HG02763 (cell line): Measurements from ENCODE around the gene KLHL17.
A peak's percentile ranks its signal among the peaks of the same experiment; 100 is the strongest.

Source experiments
- ATAC-seq: cut with Tn5 transposase; IDR thresholded peaks from one replicate; pipeline ENCODE4 v1.9.1; 2021; ENCODE audit warnings: mild to moderate bottlenecking, moderate library complexity; ENCODE audit not compliant: unreplicated experiment

Gene KLHL17

DNA sequence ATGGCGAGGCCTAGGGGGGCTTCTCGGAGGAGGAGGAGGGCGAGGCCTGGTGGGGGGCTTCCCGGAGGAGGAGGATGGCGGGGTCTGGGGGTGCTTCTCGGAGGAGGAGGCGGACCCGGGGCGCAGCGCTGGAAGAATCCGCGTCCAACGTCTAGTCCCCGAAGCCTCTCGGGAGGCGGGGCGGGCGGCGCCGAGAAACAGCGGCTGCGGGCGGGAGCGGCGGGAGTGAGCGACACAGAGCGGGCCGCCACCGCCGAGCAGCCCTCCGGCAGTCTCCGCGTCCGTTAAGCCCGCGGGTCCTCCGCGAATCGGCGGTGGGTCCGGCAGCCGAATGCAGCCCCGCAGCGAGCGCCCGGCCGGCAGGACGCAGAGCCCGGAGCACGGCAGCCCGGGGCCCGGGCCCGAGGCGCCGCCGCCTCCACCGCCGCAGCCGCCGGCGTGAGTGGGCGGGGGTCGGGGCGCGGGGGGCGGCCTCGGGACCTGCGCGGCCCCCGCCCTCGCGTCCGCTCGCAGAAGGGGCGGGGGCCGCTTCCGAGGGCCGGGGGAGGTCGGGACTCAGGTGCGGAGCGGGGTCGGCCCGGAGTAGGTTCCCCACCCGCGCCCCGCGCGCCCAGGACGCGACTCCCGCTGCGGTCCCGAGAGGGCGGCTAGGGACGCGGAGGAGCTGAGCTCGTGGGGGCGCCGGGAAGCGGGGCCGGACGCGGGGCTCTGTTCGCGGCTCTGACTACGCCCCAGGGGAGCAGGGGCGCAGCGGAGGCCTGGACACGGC lies at the start of gene KLHL17:
Gene KLHL17 (plus strand): TSS at position 222 of the 769 bp plus-strand sequence. CDS start 110 bp downstream, at position 332.
- ATAC-seq, result peak; percentile 43

DNA sequence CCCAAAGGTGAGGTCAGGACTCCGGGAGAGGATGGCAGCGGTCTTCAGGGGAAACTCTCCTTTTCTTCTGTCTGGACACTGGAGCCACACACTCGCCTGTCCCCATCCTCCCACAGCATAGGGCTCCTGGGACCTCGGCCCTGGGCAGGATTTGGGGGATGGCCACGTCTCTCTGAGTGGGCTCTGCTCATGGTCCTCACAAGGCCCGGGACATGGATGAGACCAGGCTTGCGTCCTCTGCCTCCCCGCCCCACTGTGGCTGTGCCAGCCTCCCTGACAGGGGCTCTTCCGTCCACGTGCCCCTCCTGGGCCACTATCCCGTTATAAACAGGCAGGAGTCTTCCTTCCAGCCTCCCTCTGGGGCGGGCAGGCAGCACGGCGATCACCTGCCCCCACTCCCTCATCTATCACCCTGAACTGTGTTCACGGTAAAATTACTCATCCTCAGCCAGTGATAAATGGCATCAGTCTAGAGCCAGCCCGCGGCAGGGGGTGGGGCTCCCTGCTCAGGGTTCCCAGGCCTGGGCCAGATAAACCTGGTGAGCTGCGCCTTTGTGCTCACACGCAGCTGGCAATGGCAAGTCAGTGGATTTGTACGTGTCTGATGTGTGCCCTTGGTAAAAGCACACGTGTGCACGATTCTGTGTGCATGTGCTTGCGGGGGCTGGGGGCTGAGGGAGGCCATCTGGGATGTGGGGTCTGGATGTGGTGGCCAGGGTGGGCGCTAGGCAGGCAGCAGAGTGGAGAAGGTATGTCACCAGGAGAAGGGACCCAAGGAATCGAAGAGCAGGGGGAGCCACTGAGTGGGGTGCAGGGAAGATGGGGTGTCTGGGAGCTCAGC lies 49.3 kb upstream of the KLHL17 start:
- ATAC-seq, result no peak

DNA sequence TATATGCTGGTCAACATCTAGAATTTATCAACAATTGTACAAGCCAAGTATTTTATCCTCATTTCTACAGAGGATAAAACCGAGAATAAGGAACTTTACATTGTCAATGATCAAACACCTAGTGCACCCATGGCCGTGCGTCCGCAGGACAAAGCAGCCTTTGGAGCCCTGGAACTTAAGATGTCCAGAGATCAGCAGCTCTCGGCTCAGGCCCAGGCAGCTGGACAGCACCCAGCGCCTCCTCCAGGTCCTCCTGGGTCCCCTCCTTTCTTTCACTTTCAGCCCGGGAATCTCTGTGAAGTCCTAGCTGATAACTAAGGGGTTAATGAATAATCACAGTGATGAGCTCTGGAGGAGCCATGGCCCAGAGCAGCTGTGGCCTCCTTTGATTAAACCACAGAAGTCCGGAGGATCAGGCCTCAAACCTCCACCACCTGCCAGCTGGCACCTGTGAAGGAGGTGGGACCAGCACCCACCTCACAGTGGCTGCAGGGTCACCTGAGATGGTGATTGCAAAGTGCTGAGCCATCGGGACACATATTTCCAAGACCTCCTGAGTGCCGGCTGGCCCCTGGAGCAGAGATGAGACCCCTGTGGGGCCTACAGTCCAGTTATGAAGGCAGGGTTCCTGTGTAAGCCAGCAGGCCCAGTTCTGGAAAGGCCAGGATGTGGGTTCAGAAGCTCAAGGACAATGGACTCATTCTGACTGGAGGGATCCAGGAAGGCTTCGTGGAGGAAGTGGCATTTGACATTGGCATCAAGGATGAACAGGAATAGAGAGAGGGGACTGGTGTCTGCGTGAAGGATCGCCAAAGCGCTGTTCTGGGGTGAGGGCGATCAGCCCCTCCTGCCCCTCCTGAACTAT lies 48.3 kb upstream of the KLHL17 start:
- ATAC-seq, result no peak

DNA sequence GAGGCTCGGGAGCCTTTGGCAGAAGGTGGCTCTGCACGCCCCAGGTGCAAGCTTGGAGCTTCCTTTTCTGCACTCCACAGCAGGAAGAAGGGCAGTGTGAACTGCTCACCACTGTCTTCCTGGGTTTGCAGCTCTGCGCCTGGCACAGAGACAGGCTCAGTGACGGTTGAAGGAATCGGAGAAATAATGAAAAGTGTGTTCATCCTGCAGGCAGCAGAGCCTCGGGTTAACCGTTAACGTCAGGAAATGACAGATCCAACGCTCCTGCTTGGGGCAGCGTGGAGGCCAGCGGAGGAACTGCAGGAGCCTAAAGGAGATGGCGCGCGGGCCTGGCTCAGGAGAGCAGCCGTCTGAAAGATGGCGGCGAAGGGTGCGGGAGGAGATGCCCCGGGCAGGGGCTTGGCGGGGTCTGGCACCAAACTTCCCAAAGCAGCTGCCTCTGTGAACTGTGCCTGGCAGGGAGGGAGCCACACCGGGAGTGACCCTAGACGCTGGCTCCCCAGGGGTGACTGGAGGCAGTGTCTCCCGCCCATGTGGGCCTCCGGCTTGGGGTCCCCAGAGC lies 47.6 kb upstream of the KLHL17 start:
- no peak for ATAC-seq

DNA sequence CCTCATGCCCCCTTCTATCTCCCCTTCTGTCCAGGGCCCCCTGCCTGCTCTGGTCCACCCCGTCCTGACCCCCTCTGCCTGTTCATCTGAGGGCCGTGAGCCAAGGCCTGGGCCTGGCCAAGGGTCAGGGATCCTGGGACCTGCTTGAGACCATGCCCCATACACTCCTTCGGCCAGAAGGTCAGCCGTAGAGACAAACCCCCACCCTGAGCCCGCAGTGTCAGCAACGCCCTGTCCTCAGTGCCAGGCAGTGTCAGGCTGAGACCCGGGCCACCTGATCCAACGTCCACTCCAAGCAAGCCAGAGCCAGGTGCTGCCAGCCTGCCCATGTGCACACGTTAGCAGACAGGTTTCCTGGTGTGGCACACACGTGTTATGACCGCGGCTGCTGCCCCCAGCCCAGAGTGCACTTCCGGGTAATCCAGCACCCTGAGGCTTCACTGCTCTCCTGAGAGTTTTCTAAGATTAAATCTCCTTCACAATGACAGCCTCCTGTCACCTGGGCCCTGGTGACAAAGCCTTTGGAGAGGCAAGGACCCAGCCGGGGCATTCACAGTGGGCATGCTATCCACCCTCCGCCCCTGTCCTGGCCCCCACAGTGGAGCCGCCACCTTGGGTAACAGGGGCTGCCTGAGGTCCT lies 46.8 kb upstream of the KLHL17 start:
- no peak for ATAC-seq

DNA sequence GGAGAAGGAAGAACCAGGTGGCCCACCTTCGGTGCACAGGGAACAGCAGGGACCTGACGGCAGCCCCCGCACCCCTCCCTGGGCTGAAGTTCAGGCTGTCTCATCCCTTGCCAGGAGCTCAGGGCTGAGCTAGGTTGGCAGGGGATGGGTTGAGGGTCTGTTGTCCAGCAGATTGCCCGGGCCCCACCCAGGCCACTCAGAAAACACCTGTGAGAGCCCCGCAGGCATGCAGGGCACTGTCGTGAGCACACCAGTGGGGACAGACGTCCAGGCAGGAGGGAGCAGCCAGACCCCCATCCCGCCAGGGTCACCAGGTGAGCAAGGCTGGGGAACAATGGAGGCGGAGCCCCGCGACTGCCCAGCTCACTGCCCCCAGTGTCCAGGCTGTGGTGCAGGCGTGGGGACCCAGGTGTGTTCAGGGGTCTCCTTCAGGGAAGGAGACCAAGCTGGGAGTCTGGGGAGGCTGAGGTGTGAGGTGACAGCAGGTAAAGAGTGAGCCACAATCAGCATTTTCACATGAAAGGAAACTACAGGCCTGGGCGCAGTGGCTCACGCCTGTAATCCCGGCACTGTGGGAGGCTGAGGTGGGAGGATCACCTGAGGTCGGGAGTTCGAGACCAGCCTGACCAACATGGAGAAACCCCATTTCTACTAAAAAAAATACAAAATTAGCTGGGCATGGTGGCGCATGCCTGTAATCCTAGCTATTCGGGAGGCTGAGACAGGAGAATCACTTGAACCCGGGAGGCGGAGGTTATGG lies 46.1 kb upstream of the KLHL17 start:
- no peak for ATAC-seq

DNA sequence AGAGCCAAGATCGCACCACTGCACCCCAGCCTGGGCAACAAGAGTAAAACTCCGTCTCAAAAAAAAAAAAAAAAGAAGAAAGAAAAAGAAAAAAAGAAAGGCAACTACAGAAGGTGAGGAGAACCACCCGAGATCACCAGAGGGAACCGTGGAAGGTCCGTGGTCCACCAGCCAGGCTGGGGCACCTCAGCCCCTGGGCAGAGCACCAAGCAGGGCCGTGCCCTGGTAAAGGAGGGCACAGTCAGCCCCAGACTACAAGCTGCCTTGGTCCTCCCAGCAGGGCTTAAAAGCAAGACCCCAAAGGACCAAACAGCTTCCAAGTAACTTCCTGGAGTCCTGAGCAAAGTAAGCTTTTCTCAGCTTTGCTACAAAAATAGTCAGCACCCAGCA lies 45.5 kb upstream of the KLHL17 start:
- no peak for ATAC-seq

DNA sequence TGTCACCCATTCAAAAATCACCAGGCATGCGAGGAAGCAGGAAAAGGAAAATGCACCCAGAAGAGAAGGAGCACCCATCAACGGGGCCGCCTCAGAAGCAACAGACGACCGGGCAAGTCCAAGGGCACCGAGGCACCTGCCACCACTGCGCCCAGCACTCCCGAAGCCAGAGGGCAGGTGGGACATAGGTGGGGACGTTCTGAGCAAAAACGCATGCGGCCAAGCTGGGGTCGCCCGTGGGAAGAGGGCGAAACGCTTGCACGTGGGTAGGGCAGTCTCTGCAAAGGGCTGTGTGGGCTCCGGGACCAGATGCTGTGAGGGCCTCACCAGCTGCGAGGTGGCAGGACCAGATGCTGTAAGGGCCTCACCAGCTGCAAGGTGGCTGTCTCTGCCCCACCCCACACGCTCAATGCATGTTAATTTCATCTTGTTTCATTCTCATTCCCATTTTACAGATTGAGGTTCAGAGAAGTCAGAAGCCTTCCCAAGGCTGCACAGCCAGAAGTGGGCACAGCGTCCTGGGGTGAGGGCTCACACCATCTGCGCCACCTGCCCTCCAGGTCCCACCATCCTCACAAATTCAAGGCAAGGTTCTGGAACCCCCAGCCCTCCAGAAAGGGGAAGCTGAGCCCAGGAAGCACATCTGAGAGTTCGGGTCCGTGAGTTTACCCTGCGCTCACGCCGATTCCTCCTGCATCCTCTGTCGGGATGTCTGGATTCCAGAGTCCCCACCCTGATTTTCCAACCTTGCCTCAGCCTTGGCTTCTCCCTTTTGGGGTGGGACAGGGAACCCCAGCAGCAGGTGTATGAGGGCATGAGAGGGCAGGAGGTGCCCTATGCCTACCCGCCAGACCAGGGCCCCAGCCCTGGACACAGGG lies 44.9 kb upstream of the KLHL17 start:
- ATAC-seq, result no peak

DNA sequence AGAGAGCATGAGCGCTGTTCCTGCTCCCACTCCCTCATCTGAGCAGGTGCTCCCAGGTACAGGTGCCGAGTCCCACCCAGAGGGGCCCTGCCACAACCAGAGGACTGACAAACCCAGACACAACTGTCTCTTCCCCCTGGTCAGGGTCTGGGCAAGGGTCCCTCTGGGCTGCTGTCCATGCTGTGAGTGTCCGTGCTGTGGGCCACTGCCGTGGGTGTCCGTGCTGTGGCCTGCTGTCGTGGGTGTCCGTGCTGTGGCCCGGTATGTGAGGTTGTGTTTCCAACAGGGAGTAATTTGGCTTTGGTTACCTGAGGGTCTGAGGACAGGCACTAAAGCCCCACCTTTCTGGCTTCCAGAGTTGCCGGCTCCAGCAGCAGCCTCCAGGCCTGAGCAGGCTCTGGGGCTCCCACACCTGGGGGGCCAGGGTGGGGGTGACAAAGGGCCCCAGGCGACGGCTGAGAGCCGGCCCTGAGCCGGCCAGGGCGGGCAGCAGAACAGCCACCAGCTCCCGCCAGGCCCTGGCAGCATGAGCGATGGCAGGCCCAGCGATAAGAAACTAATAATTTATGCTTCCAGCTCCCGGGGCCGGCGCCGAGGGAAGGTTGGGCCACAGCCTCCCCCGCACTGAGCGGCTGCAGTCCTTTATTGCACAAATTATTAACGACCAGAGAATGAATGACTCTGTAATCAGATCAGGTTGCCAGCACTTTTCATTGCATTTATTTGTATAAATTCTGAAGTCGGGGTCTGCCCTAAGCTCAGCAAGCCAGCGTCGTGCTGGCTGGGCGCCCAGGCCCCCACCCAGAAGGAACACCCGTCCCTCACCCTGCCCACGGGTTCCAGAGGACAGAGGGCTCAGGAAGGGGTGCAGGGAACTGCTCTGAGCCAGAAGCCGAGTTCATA lies 44.0 kb upstream of the KLHL17 start:
- ATAC-seq, result no peak

DNA sequence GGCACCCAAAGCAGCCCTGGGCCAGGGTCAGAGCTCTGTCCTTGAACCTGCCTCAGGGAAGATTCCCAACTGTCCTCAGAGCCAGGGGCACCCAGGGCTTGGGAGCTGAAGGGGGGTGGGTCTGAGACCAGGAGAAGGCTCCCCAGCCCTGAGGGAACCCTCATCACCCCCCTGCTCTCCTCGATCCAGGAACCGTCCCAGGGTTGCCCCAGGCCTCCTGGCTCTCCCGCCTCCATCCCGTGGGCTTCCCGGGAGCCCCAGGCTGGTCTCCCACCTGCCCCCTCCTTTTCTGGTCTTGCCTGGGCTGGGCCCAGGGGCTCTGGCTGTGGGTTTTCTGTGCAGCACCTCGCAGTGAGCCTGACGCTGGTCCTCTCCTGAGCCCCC lies 43.3 kb upstream of the KLHL17 start:
- no peak for ATAC-seq

DNA sequence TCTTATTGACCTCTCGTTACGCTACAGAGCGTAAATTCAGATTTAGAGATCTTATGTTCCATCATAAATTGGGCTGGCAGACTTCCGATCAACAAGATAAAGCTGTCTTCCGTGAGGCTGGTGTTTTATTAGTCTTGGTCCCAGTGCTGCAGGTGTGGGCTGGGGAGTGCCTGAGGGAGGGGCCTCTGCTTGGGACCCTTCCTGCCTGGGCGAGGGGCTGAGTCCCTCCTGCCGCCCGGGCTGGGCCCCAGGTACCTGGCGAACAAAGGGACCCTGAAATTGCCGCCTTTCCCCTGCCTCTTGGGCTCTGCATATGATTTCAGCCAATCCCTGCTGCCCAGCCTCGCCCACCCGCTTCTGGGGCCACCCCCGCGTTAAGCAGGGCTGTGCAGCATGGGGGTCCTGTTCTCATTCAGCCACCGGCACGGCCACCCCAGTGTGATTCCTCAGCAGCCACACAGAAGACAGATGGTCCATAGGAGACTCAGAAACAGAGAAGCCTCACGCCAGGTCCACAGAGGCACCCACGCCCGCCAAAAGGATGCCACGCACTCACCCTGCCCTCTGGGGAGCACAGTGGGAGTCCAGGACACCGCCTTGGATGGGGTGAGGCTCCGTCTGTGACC lies 42.8 kb upstream of the KLHL17 start:
- ATAC-seq, result no peak

DNA sequence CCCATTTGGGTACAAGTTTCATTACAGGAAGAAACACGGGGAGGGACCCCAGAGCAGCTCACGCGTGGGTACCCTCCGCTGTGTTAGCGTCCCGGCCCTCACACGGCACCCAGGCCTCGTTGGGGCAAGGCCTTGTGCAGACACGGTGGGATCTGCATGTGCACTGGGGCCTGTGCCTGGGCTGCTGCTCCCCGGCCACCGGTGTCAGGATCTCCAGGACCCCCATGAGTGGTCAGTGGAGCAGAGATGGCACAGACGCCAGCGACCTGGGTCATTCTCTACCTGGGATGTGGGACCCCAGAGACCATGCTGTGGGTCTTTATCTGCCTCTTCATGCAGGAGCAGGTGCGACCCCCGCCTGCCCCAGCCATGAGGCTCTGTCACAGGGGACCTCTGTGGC lies 42.0 kb upstream of the KLHL17 start:
- no peak for ATAC-seq

DNA sequence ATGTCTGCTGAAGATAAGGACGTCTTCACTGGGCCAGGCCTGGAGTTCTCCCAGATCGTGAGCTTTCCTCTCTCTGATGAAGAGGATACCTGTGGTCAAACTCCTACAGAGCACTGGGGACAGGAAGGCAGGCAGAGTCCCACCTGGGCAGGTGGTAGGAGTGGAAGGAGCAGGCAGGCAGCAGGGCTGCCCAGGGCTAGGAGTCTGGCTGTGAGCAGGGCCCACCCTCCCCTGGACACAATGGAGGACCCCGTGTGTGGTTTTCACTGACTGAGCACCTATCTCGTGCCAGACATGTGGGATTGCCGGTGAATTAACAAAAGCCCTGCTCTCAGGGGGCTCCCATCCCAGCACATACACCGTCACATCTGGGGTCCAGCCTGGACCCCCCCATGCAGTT lies 41.5 kb upstream of the KLHL17 start:
- no peak for ATAC-seq

DNA sequence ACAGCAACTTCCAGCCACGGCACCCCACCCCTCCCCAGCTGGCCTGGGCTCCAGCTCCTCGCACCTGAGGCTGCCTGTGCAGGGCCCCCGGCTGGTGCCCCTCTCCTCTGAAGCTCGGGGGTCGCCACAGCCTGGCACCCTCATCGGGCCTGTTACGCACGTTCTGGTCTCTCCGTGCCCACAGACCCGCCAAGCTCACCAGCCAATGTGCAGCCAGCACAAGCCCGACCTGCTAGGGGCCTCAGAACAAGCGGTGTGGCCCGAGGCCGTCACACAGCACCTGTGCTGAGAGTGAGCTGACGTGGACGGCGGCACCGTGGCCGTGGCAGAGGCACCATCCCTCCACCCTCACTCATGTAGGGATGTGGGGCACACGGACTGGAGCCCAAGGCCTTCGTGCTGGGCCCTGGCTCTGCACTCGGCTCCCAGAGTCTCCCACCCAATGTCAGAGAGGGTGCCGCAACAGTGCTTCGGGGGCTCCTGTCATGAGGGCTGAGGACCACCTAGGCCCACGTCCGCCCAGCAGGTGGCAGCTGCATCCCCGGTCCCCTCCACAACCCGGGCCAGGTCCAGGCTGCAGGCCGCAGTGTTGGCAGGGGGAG lies 41.0 kb upstream of the KLHL17 start:
- no peak for ATAC-seq

DNA sequence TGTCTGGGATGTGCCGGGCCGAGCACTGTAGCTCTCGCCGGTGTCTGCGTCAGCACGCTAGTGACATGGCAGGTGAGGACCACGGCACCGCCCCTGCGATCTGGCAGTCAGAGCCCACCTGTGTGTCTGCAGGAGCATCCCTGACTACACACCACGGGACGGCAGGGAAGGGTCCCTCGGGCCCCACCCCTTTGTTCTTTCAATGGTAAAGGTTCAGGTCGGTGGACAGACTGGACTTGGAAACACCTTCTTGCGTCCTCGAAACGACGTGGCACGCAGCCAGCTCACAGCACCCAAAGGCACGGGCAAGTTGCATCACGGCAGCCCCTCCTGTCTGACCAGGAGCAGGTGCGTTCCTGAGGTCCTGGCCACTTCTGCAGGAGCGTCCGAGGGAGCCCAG lies 40.4 kb upstream of the KLHL17 start:
- ATAC-seq, result no peak

DNA sequence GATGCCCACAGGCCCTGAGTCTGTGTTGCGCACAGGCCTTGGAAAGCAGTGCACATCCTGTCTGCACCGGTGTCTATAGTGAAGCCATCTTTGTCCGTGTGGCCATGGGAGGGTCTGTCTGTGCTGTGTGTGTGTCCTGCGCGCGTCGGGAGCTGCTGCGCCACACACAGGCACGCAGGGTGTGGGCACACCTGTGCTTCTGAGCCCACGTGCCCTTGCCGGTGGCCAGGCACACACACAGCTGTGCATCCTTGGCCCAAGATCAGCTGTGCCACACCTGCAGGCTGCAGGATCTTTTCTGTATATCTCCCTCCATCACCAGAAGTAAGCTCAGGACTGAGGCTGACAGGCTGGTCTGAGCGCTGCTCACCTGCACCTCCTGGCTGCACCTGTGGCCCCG lies 39.9 kb upstream of the KLHL17 start:
- no peak for ATAC-seq
